ENCODE results near the gene ZNF394.

Gene ZNF394

DNA sequence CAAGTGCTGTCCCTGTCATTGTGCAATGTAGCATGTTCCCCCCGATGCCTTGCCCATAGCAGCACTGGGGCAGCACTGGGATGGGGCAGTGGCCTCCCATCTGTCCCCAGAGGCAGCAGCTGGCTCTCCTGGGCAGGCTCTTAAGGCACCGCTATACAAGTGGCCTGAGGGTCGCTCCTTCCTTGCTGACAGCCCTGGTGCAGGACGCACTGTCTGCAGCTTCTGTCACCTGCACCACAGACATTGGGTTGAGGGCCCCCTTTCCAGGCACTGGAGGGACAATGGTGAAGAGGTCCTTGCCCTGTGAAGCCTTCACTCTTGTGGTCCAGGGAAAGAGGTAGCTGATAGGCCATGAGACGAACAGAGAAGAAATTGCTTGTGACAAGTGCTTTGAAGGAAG lies 50.8 kb downstream of the ZNF394 start:
- no peak for DNase-seq (ENCODE audit: low spot score)

DNA sequence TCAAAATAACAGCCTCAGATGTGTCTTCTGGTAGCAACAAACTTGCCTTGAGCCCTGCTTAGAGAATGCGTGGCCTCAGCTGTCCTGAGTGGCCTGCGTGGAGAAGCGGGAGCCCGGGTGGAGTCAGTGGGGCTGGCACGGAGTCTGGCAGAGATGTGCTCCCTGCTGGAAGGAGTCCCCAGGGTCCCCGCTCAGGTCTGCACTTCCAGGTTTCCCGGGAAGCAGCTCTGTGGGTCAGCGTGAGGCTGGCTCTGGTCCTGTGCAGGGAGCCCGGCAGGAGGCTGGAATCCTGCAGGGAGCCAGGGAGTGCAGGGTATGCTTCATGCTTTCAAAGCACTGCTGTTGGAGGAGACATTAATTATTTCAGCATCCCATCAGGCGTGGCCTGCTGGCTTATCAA lies 51.2 kb downstream of the ZNF394 start:
- DNase-seq (ENCODE audit: low spot score) = no peak

DNA sequence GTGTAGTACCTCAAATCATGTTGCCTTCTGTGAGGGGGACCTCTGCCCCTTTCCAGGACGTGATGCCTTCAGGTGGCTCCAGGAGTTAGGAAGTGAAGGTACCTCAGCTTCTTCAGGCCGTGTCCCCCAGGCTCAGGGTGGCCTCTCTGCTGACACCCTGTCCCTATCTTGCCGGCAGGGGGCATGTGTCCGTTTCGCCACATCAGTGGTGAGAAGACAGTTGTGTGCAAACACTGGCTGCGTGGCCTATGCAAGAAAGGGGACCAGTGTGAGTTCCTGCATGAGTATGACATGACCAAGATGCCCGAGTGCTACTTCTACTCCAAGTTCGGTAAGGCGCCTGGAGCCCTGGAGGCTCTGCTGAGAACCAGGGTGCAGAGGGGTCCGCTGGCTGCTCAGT lies 52.1 kb downstream of the ZNF394 start:
- no peak for DNase-seq (ENCODE audit: low spot score)

DNA sequence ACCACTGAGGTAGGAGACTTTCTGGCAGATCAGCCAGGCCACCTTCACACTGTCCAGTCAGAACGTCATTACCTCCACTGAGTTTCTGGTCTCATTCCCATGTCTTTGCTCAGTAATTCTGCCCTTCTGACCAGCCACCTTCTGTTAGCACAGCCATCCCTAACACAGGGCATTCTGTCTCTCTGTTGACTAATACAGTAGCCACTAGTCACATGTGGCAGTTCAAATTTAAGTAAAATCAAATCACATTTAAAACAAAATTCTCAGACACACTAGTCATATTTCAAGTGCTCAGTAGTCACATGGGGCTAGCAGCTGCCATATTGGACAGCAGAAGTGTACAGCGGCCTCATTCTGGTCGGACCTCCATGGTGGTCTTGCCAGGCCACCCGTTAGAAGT lies 54.0 kb downstream of the ZNF394 start:
- DNase-seq (ENCODE audit: low spot score) = no peak
